Retina (tissue), 1 donor: ENCODE results near the gene KCNJ12.
"Not testable (repeated sequence)": the region's sequence is repeated elsewhere in the genome, so short reads cannot be mapped to it uniquely, and the experiment has no call there.

Experiments used
- DNase-seq: peaks from one replicate; pipeline ENCODE4 v3.0.0-alpha.2; 2016

KCNJ12 gene

GRCh38 chr17:21453144-21453898 is 77.2 kb downstream of the KCNJ12 start:
- DNase-seq: peak; percentile 66

- not testable (repeated sequence) for DNase-seq
These were observed 77.8 kb downstream of the KCNJ12 start for GRCh38 chr17:21454006-21454405.

- no peak for DNase-seq
These were observed 78.3 kb downstream of the KCNJ12 start for GRCh38 chr17:21454441-21454840.

GRCh38 chr17:21455761-21456160 is 79.6 kb downstream of the KCNJ12 start:
- DNase-seq: no peak

GRCh38 chr17:21456449-21456848 is 80.3 kb downstream of the KCNJ12 start:
- not testable (repeated sequence) for DNase-seq

- DNase-seq: peak; percentile 94
These were observed 81.2 kb downstream of the KCNJ12 start for GRCh38 chr17:21457051-21458026.

- no peak for DNase-seq
These were observed 81.9 kb downstream of the KCNJ12 start for GRCh38 chr17:21458054-21458453.

- DNase-seq: no peak
These were observed 83.4 kb downstream of the KCNJ12 start for GRCh38 chr17:21459536-21459935.

- DNase-seq: no peak
These were observed 84.2 kb downstream of the KCNJ12 start for GRCh38 chr17:21460358-21460757.

GRCh38 chr17:21462237-21462636 is 86.1 kb downstream of the KCNJ12 start:
- no peak for DNase-seq

- no peak for DNase-seq
These were observed 87.1 kb downstream of the KCNJ12 start for GRCh38 chr17:21463204-21463661.

- DNase-seq: peak; percentile 61
These were observed 87.7 kb downstream of the KCNJ12 start for GRCh38 chr17:21463779-21464407.

- DNase-seq: peak; percentile 40
These were observed 88.5 kb downstream of the KCNJ12 start for GRCh38 chr17:21464611-21465021.

GRCh38 chr17:21466550-21466949 is 90.4 kb downstream of the KCNJ12 start:
- DNase-seq: no peak

GRCh38 chr17:21467196-21467595 is 91.0 kb downstream of the KCNJ12 start:
- no peak for DNase-seq

GRCh38 chr17:21467739-21468490 is 91.8 kb downstream of the KCNJ12 start:
- DNase-seq: no peak
